ENCODE measurements around the gene CFAP210. TPM values are rescaled to one million over a fixed set of nuclear protein-coding genes. Genes with fewer than 3 reads are reported as not detected.
A peak's percentile ranks its signal among the peaks of the same experiment; 100 is the strongest.

Gene CFAP210
- total and polyA plus RNA-seq, 9 of the 15 experiments (the other 6 are each of a cell fraction or from before 2014, with no cell fraction given): 0.75 to 3.6 (median 1.3) TPM

DNA sequence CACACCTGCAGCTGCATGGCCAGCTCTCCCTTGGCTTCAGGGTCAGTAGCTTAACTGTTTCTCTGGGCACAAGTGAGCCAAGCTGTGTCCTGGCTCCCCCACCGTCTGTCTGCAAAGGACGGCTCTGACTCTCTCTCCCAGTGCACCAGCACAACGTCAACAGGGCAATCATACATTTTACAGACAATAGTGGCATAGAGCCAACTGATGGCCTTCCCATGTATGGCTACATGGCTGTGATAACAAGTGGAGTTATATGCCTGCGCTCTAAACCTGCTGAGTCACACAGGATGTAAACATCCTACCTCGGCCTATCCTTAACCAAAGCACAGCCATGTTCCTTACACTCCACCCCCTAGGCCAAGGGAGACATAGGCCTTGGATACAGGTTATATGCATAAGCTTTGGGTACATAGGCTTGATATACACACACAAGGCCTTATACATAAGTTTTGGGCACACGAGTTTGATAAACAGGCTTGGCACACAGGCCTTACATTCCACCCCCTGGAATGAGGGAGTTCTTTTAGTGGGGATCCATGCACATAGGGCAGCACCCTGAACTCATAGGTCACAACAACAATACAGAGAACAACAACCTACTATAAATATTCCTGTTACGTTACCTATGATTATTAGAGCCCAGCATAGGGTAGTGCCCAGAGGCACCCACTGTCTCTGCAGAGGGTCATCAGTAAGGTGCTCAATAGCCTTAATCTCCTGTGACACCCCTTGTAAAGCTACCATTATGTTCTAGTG lies 17.7 kb upstream of the CFAP210 start (continued):
- TF ChIP-seq, protein P1, sequence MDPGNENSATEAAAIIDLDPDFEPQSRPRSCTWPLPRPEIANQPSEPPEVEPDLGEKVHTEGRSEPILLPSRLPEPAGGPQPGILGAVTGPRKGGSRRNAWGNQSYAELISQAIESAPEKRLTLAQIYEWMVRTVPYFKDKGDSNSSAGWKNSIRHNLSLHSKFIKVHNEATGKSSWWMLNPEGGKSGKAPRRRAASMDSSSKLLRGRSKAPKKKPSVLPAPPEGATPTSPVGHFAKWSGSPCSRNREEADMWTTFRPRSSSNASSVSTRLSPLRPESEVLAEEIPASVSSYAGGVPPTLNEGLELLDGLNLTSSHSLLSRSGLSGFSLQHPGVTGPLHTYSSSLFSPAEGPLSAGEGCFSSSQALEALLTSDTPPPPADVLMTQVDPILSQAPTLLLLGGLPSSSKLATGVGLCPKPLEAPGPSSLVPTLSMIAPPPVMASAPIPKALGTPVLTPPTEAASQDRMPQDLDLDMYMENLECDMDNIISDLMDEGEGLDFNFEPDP (CRISPR knock-in tag; IDR thresholded peaks at IDR 0.05): peak; percentile 98
- peak; percentile 86 for TF ChIP-seq ZNF717 (CRISPR knock-in tag; IDR thresholded peaks at IDR 0.05)
- TF ChIP-seq RBM15 (IDR thresholded peaks at IDR 0.05; ENCODE audit: insufficient read depth, low read length): no peak
- no peak for TF ChIP-seq ZNF384 (IDR thresholded peaks at IDR 0.05; ENCODE audit: low read depth, low read length)
- TF ChIP-seq, protein P2, sequence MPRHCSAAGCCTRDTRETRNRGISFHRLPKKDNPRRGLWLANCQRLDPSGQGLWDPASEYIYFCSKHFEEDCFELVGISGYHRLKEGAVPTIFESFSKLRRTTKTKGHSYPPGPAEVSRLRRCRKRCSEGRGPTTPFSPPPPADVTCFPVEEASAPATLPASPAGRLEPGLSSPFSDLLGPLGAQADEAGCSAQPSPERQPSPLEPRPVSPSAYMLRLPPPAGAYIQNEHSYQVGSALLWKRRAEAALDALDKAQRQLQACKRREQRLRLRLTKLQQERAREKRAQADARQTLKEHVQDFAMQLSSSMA (CRISPR knock-in tag; IDR thresholded peaks at IDR 0.05): 0 out of 2 replicates have a peak, but pooled peaks have one; percentile 24
- TF ChIP-seq, protein P3, sequence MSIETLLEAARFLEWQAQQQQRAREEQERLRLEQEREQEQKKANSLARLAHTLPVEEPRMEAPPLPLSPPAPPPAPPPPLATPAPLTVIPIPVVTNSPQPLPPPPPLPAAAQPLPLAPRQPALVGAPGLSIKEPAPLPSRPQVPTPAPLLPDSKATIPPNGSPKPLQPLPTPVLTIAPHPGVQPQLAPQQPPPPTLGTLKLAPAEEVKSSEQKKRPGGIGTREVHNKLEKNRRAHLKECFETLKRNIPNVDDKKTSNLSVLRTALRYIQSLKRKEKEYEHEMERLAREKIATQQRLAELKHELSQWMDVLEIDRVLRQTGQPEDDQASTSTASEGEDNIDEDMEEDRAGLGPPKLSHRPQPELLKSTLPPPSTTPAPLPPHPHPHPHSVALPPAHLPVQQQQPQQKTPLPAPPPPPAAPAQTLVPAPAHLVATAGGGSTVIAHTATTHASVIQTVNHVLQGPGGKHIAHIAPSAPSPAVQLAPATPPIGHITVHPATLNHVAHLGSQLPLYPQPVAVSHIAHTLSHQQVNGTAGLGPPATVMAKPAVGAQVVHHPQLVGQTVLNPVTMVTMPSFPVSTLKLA (conservative IDR thresholded peaks at IDR 0.05): peak in 1 of 2 experiments; percentile 50; a peak in 3 of 4 replicates
- TF ChIP-seq, protein P4, sequence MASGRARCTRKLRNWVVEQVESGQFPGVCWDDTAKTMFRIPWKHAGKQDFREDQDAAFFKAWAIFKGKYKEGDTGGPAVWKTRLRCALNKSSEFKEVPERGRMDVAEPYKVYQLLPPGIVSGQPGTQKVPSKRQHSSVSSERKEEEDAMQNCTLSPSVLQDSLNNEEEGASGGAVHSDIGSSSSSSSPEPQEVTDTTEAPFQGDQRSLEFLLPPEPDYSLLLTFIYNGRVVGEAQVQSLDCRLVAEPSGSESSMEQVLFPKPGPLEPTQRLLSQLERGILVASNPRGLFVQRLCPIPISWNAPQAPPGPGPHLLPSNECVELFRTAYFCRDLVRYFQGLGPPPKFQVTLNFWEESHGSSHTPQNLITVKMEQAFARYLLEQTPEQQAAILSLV (tag; IDR thresholded peaks at IDR 0.05): peak; percentile 100
- no peak for TF ChIP-seq U2AF2 (optimal IDR thresholded peaks at IDR 0.05; ENCODE audit: low read depth, low read length)
- TF ChIP-seq HSF4 (CRISPR knock-in tag; IDR thresholded peaks at IDR 0.05; ENCODE audit: borderline replicate concordance): peak; percentile 97
- TF ChIP-seq ZNF76 (CRISPR knock-in tag; IDR thresholded peaks at IDR 0.05; ENCODE audit: borderline replicate concordance): peak; percentile 99
- TF ChIP-seq BACH1 (tag; IDR thresholded peaks at IDR 0.05): peak; percentile 97
- TF ChIP-seq MTA2 (IDR thresholded peaks at IDR 0.05; ENCODE audit: low read depth): 0 out of 2 replicates have a peak, but pooled peaks have one; percentile 9
- TF ChIP-seq CREM (IDR thresholded peaks at IDR 0.05; ENCODE audit: low read depth): peak; percentile 28; the same call in 1 of the 2 replicates
- peak in 1 of 3 experiments; percentile 80 for TF ChIP-seq YY1 (IDR thresholded peaks at IDR 0.05; ENCODE audit: borderline replicate concordance in 1 of 3, control insufficient read depth in 1 of 3, extremely low read depth in 1 of 3, insufficient read depth in 3 of 3, insufficient read length in 1 of 3, insufficient replicate concordance in 2 of 3, low read depth in 1 of 3, low read length in 2 of 3)
- peak; percentile 31; the same call in 1 of the 2 replicates for TF ChIP-seq CBFA2T3 (IDR thresholded peaks at IDR 0.05)
- TF ChIP-seq BCOR (IDR thresholded peaks at IDR 0.05): no peak
- TF ChIP-seq NFE2L1 (tag; IDR thresholded peaks at IDR 0.05; ENCODE audit: borderline replicate concordance, low read depth): peak; percentile 95
- no peak for TF ChIP-seq ZBTB49 (CRISPR knock-in tag; IDR thresholded peaks at IDR 0.05; ENCODE audit: borderline replicate concordance)
- TF ChIP-seq HNRNPLL (IDR thresholded peaks at IDR 0.05; ENCODE audit: low read depth, low read length, poor library complexity, severe bottlenecking): no peak
- peak; percentile 96 for TF ChIP-seq ZNF239 (CRISPR knock-in tag; IDR thresholded peaks at IDR 0.05)
